Uterus (tissue), 2 donors: Measurements from ENCODE around the gene ZNF546.

Experiments used
- POLR2A ChIP-seq, 2 donors: fragments of 450-650 bp; IDR thresholded peaks; one replicate each; pipeline ENCODE4 v1.6.1; 2016; ENCODE audit warnings: antibody characterized with exemption in 2 of 2, mild to moderate bottlenecking in 1 of 2, moderate library complexity in 1 of 2
- TF ChIP-seq, protein P1 (sequence below), 4 experiments: fragments of 200-600 bp in 2 of 4; fragments of 450-650 bp in 2 of 4; sonication (generic) in 2 of 4; IDR thresholded peaks; one replicate each; pipeline ENCODE4 v1.5.1; 2016 to 2019; ENCODE audit warnings: antibody characterized with exemption in 4 of 4, mild to moderate bottlenecking in 2 of 4, moderate library complexity in 1 of 4

DNA sequence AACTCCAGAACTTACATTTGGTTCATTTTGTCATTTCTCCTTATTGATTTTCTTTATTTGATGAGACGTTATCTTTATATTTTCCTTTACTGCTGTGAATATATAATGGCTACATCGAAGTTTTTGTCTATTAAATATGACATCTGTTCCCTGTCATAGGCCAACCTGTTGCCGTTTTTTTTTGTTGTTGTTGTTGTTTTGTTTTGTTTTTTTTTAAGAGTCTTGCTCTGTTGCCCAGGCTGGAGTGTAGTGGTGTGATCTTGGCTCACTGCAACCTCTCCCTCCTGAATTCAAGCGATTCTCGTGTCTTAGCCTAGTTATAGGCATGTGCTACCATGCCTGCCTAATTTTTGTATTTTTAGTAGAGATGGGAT lies 29.7 kb downstream of the ZNF546 start:
- TF ChIP-seq, protein P1, sequence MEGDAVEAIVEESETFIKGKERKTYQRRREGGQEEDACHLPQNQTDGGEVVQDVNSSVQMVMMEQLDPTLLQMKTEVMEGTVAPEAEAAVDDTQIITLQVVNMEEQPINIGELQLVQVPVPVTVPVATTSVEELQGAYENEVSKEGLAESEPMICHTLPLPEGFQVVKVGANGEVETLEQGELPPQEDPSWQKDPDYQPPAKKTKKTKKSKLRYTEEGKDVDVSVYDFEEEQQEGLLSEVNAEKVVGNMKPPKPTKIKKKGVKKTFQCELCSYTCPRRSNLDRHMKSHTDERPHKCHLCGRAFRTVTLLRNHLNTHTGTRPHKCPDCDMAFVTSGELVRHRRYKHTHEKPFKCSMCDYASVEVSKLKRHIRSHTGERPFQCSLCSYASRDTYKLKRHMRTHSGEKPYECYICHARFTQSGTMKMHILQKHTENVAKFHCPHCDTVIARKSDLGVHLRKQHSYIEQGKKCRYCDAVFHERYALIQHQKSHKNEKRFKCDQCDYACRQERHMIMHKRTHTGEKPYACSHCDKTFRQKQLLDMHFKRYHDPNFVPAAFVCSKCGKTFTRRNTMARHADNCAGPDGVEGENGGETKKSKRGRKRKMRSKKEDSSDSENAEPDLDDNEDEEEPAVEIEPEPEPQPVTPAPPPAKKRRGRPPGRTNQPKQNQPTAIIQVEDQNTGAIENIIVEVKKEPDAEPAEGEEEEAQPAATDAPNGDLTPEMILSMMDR (IDR thresholded peaks at IDR 0.05), result no peak
- TF ChIP-seq POLR2A (IDR thresholded peaks at IDR 0.05), result no peak
